ENCODE measurements around the gene UGT2B15.
A peak's percentile ranks its signal among the peaks of the same experiment; 100 is the strongest.
"Not testable (repeated sequence)": the region's sequence is repeated elsewhere in the genome, so short reads cannot be mapped to it uniquely, and the experiment has no call there.

The UGT2B15 gene

GRCh38 chr4:68691186-68691585 lies 20.7 kb upstream of the UGT2B15 start:
- no peak overlapping the region for H3K27ac ChIP-seq (ENCODE audit: poor library complexity, severe bottlenecking)
- H3K9me3 ChIP-seq (ENCODE audit: severe bottlenecking), result no peaks in the 10 kb centered on the region
- H3K36me3 ChIP-seq (ENCODE audit: low read depth), result no peaks in the 10 kb centered on the region
- ATAC-seq (ENCODE audit: low read depth) (no peak), DNase-seq (ENCODE audit: low spot score) (no peak)
- TF ChIP-seq CTCF (IDR thresholded peaks at IDR 0.05; ENCODE audit: poor library complexity, severe bottlenecking), result no peak
- H3K27me3 ChIP-seq (ENCODE audit: insufficient read depth, poor library complexity, severe bottlenecking), result no peaks in the 10 kb centered on the region
- H3K4me3 ChIP-seq (ENCODE audit: severe bottlenecking), result no peak overlapping the region
- H3K4me1 ChIP-seq (ENCODE audit: insufficient read depth, poor library complexity, severe bottlenecking), result no peaks in the 10 kb centered on the region

DNA sequence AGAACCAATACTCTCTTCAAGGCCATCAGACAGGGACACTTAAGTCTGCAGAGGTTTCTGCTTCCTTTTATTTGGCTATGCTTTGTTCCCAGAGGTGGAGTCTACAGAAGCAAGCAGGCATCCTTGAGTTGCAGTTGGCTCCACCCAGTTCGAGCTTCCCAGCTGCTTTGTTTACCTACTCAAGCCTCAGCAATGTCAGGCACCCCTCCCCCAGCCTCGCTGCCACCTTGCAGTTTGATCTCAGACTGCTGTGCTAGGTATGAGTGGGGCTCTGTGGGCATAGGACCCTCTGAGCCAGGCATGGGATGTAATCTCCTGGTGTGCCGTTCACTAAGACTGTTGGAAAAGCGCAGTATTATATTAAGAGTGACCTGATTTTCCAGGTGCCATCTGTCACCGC lies 12.6 kb upstream of the UGT2B15 start:
- no peaks in the 10 kb centered on the region for H3K4me1 ChIP-seq (ENCODE audit: insufficient read depth, poor library complexity, severe bottlenecking)
- DNase-seq (ENCODE audit: low spot score) (no peak), ATAC-seq (ENCODE audit: low read depth) (no peak)
- H3K27ac ChIP-seq (ENCODE audit: poor library complexity, severe bottlenecking), result no peak overlapping the region
- H3K9me3 ChIP-seq (ENCODE audit: severe bottlenecking), result no peaks in the 10 kb centered on the region
- H3K36me3 ChIP-seq (ENCODE audit: low read depth), result no peaks in the 10 kb centered on the region
- H3K4me3 ChIP-seq (ENCODE audit: severe bottlenecking), result no peak overlapping the region
- no peaks in the 10 kb centered on the region for H3K27me3 ChIP-seq (ENCODE audit: insufficient read depth, poor library complexity, severe bottlenecking)
- TF ChIP-seq CTCF (IDR thresholded peaks at IDR 0.05; ENCODE audit: poor library complexity, severe bottlenecking), result no peak

DNA sequence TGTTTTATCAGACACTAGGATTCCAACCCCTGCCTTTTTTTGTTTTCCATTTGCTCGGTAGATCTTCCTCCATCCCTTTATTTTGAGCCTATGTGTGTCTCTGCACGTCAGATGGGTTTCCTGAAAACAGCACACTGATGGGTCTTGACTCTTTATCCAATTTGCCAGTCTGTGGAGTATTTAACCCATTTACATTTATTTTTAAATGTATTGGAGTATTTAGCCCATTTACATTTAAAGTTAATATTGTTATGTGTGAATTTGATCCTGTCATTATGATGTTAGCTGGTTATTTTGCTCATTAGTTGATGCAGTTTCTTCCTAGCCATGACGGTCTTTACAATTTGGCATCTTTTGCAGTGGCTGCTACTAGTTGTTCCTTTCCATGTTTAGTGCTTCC lies 10.8 kb upstream of the UGT2B15 start:
- H3K4me1 ChIP-seq (ENCODE audit: insufficient read depth, poor library complexity, severe bottlenecking); ATAC-seq (ENCODE audit: low read depth); DNase-seq (ENCODE audit: low spot score); H3K27me3 ChIP-seq (ENCODE audit: insufficient read depth, poor library complexity, severe bottlenecking); H3K27ac ChIP-seq (ENCODE audit: poor library complexity, severe bottlenecking); H3K9me3 ChIP-seq (ENCODE audit: severe bottlenecking); H3K36me3 ChIP-seq (ENCODE audit: low read depth); H3K4me3 ChIP-seq (ENCODE audit: severe bottlenecking): not testable (repeated sequence)

DNA sequence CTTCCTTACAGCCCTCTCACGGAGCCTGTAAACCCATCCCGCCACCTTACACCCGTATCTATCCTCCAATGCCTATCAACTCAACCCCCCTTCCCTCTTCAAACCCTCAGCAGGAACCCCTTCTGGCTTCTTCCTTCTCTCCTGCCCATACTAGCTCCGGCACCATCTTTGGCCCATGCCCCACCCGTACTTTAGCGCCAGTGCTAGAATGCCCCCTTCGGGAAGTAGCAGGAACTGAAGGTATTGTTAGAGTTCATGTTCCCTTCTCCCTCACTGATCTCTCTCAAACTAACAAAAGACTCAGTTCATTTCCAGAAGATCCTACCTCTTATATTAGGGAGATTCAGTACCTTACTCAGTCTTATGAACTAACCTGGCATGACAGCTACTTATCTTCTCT lies 2.7 kb upstream of the UGT2B15 start:
- no peaks in the 10 kb centered on the region for H3K27me3 ChIP-seq (ENCODE audit: insufficient read depth, poor library complexity, severe bottlenecking)
- ATAC-seq (ENCODE audit: low read depth) (no peak), DNase-seq (ENCODE audit: low spot score) (no peak)
- H3K4me3 ChIP-seq (ENCODE audit: severe bottlenecking), result no peak overlapping the region
- H3K27ac ChIP-seq (ENCODE audit: poor library complexity, severe bottlenecking), result no peak overlapping the region
- H3K36me3 ChIP-seq (ENCODE audit: low read depth), result no peaks in the 10 kb centered on the region
- peaks cover 6% of the 10 kb centered on the region for H3K4me1 ChIP-seq (ENCODE audit: insufficient read depth, poor library complexity, severe bottlenecking)
- no peak for TF ChIP-seq CTCF (IDR thresholded peaks at IDR 0.05; ENCODE audit: poor library complexity, severe bottlenecking)
- no peaks in the 10 kb centered on the region for H3K9me3 ChIP-seq (ENCODE audit: severe bottlenecking)

- not testable (repeated sequence) for DNase-seq (ENCODE audit: low spot score); H3K4me3 ChIP-seq (ENCODE audit: severe bottlenecking); H3K27ac ChIP-seq (ENCODE audit: poor library complexity, severe bottlenecking); H3K27me3 ChIP-seq (ENCODE audit: insufficient read depth, poor library complexity, severe bottlenecking); ATAC-seq (ENCODE audit: low read depth); H3K9me3 ChIP-seq (ENCODE audit: severe bottlenecking); H3K36me3 ChIP-seq (ENCODE audit: low read depth)
- H3K4me1 ChIP-seq (ENCODE audit: insufficient read depth, poor library complexity, severe bottlenecking), result peaks cover 17% of the 10 kb centered on the region
These were observed 765 bp upstream of the UGT2B15 start for GRCh38 chr4:68671217-68671616.

GRCh38 chr4:68668537-68669163 lies 1.8 kb downstream of the UGT2B15 start:
- not testable (repeated sequence) for H3K9me3 ChIP-seq (ENCODE audit: severe bottlenecking); DNase-seq (ENCODE audit: low spot score); H3K27me3 ChIP-seq (ENCODE audit: insufficient read depth, poor library complexity, severe bottlenecking); ATAC-seq (ENCODE audit: low read depth); H3K36me3 ChIP-seq (ENCODE audit: low read depth); H3K27ac ChIP-seq (ENCODE audit: poor library complexity, severe bottlenecking); H3K4me3 ChIP-seq (ENCODE audit: severe bottlenecking)
- peaks cover 17% of the 10 kb centered on the region for H3K4me1 ChIP-seq (ENCODE audit: insufficient read depth, poor library complexity, severe bottlenecking)

DNA sequence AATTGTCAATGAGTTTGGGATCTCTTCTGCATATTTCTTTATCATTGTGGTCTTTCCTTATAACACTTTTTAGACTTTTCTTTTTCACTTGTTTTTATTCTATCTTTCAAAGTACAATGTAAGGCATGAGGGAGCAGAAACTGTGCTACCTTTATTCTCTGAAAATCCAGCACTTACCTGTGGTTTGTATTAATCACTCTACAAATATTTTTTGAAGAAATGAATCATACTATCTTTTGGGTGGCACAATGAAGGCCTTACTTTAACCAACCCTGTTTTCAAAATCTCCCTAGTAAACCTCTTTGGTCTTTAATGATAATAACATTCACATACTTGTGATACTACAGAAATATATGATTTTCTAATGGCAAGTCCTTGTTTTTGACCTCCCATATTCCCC lies 2.9 kb downstream of the UGT2B15 start:
- DNase-seq (ENCODE audit: low spot score); H3K27me3 ChIP-seq (ENCODE audit: insufficient read depth, poor library complexity, severe bottlenecking); H3K36me3 ChIP-seq (ENCODE audit: low read depth); H3K9me3 ChIP-seq (ENCODE audit: severe bottlenecking); H3K4me3 ChIP-seq (ENCODE audit: severe bottlenecking): not testable (repeated sequence)
- peaks cover 17% of the 10 kb centered on the region for H3K4me1 ChIP-seq (ENCODE audit: insufficient read depth, poor library complexity, severe bottlenecking)
- ATAC-seq (ENCODE audit: low read depth), result peak; percentile 92
- peak overlapping the region; percentile 38 for H3K27ac ChIP-seq (ENCODE audit: poor library complexity, severe bottlenecking)

DNA sequence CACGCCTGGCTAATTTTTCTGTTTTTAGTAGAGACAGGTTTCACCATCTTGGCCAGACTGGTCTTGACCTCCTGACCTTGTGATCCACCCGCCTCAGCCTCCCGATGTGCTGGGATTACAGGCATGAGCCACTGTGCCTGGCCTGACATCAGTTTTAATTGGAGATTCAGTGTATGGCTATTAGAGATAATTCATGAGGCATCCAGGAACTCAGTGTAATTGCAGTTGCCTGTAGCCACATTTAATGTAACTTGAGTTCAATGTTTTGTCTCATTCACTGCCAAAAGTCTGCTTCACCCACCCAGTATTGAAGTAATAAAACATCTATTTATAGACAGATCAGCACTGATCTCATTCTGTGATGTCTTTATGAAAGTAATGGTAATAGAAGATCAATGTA lies 5.7 kb downstream of the UGT2B15 start:
- H3K27ac ChIP-seq (ENCODE audit: poor library complexity, severe bottlenecking); H3K36me3 ChIP-seq (ENCODE audit: low read depth); H3K27me3 ChIP-seq (ENCODE audit: insufficient read depth, poor library complexity, severe bottlenecking); DNase-seq (ENCODE audit: low spot score); H3K4me3 ChIP-seq (ENCODE audit: severe bottlenecking); ATAC-seq (ENCODE audit: low read depth); H3K9me3 ChIP-seq (ENCODE audit: severe bottlenecking): not testable (repeated sequence)
- H3K4me1 ChIP-seq (ENCODE audit: insufficient read depth, poor library complexity, severe bottlenecking), result peaks cover 12% of the 10 kb centered on the region

- not testable (repeated sequence) for H3K27me3 ChIP-seq (ENCODE audit: insufficient read depth, poor library complexity, severe bottlenecking); H3K4me1 ChIP-seq (ENCODE audit: insufficient read depth, poor library complexity, severe bottlenecking); H3K4me3 ChIP-seq (ENCODE audit: severe bottlenecking); DNase-seq (ENCODE audit: low spot score); H3K36me3 ChIP-seq (ENCODE audit: low read depth); ATAC-seq (ENCODE audit: low read depth); H3K9me3 ChIP-seq (ENCODE audit: severe bottlenecking); H3K27ac ChIP-seq (ENCODE audit: poor library complexity, severe bottlenecking)
These were observed 7.4 kb downstream of the UGT2B15 start for GRCh38 chr4:68662836-68663574.
